VCaP (cell line): ENCODE measurements around the gene CAPN12.

ENCODE experiments used
- H3K27ac ChIP-seq: fragments of 450-650 bp; 2 replicates; pipeline ENCODE4 v1.5.1; 2017
- TF ChIP-seq, protein P1 (sequence below): fragments of 450-650 bp; conservative IDR thresholded peaks from 2 replicates; pipeline ENCODE4 v1.5.1; 2017; ENCODE audit warnings: mild to moderate bottlenecking, moderate library complexity

Gene CAPN12

DNA sequence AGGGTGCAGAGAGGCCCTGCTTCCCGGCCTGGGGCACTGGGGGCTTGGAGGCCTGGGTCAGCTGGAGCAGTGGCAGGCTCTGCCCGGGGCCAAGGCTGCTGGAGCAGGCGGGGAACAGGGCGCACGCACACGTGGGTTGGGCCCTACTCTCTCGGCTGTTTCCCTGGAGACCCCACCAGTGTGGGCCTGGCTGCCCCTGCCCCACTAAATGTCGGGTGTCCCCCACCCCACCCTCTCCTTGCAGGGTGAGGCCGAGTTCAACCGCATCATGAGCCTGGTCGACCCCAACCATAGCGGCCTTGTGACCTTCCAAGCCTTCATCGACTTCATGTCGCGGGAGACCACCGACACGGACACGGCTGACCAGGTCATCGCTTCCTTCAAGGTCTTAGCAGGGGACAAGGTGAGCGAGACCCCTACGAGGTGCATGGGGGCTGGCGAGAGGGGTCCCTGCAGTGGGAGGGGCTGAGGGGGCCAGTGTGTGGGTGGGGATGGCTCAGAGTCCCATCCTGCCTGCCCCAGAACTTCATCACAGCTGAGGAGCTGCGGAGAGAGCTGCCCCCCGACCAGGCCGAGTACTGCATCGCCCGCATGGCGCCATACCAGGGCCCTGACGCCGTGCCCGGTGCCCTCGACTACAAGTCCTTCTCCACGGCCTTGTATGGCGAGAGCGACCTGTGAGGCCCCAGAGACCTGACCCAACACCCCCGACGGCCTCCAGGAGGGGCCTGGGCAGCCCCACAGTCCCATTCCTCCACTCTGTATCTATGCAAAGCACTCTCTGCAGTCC, 15.3 kb downstream of the CAPN12 start:
- no peak overlapping the region for H3K27ac ChIP-seq
- TF ChIP-seq, protein P1, sequence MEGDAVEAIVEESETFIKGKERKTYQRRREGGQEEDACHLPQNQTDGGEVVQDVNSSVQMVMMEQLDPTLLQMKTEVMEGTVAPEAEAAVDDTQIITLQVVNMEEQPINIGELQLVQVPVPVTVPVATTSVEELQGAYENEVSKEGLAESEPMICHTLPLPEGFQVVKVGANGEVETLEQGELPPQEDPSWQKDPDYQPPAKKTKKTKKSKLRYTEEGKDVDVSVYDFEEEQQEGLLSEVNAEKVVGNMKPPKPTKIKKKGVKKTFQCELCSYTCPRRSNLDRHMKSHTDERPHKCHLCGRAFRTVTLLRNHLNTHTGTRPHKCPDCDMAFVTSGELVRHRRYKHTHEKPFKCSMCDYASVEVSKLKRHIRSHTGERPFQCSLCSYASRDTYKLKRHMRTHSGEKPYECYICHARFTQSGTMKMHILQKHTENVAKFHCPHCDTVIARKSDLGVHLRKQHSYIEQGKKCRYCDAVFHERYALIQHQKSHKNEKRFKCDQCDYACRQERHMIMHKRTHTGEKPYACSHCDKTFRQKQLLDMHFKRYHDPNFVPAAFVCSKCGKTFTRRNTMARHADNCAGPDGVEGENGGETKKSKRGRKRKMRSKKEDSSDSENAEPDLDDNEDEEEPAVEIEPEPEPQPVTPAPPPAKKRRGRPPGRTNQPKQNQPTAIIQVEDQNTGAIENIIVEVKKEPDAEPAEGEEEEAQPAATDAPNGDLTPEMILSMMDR: no peak

DNA sequence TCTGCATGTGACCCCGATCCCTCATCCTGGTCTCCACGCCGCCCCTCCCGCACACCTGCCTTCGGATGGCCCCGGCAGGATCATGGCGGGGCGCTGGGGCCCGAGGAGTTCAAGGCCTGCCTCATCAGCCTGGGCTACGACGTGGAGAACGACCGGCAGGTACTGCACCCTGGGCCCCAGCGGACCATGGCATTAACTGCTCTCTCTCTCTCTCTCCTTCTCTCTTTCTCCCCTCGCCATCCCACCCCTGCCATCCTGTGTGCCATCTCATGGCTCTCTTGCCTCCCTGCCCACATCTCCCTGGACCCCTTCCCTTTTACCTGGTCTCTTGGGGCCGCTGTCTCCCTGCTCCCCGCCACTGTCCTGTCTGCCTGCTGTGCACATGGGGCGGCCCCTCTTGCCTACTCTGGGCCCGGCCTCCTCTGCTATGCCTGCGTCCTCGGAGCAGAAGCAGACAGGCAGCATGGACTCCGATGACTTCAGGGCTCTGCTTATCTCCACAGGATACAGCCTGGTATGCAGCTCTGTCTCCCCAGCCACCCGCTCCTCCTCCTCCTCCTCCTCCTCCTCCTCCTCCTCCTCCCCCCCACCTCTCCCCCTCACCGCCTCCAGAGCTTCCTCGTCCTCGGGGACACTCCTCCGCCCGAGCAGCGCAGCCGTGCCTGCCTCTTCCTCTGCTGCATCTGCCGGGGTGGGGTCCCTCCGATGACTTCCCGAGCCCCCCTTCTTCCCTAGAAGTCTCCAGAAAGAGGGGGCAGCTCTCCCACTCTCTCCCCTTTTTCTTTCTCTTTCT, 16.2 kb downstream of the CAPN12 start:
- H3K27ac ChIP-seq: no peak overlapping the region
- TF ChIP-seq, protein P1: no peak

DNA sequence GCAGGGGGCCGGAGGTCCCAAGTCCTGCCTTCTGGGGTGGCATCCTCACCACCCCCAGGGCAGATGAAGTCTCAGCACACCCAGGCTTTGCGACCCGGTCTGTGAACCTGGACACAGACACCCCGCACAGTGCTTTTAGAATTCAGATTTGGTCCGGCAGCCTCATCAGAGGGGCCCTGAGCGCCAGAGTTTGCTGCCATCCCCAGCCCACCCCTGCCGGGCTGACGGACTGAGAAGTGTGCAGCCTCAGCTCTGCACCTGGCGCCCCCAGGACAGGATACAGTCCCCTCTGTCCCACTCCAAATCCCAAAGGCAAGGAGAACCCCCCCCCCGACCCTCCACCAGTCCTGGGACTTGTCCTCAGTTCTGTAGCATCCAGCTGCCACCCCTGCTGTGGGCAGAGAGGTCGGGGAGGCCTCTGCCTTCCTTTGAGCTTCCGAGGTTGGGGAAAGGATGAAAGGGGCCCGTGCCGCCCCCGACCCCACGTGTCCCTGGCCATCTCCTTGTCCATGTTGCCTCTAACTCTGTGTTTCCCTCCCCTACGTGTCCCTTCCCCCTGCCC, 16.9 kb downstream of the CAPN12 start:
- H3K27ac ChIP-seq: no peak overlapping the region
- TF ChIP-seq, protein P1: no peak

DNA sequence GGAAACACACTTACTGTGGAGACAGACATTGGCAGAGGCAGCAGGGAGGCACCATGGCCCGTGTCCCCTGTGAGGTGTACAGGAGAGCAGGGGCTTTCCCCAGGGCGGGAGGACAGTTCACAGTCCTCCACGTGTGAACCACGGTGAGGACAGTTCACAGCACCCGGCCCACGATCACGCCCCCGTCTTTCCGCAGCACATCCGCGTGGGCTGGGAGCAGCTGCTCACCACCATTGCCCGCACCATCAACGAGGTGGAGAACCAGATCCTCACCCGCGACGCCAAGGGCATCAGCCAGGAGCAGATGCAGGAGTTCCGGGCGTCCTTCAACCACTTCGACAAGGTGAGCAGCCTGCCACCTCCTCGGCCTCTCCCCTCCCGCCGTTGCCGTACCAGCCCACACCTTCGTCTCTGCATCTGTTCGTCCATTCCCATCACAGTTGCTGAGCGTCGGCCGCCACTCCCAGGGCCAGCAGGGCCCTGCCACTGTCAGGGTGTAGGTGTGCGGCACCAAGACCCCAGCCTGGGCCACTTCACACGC, 17.4 kb downstream of the CAPN12 start:
- TF ChIP-seq, protein P1: no peak
- no peak overlapping the region for H3K27ac ChIP-seq

DNA sequence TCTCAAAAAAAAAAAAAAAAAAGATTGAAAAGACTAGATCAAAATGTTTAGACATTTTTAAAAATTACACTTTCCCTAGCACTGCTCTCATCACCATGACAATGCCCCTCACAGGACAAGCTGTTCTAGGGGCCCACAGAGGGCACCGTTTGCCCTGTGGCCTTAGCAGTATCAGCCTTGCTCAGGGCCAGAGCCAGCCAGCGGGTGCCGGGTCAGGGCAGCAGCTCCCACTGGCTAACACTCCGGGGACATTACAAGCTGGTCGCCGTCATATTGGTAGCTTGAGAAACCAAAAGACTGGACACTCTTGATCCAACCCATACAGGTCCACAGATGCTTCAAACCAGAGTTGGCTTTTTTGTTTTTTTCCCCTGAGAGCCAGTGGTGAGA, 18.0 kb downstream of the CAPN12 start:
- TF ChIP-seq, protein P1: no peak
- H3K27ac ChIP-seq: no peak overlapping the region

DNA sequence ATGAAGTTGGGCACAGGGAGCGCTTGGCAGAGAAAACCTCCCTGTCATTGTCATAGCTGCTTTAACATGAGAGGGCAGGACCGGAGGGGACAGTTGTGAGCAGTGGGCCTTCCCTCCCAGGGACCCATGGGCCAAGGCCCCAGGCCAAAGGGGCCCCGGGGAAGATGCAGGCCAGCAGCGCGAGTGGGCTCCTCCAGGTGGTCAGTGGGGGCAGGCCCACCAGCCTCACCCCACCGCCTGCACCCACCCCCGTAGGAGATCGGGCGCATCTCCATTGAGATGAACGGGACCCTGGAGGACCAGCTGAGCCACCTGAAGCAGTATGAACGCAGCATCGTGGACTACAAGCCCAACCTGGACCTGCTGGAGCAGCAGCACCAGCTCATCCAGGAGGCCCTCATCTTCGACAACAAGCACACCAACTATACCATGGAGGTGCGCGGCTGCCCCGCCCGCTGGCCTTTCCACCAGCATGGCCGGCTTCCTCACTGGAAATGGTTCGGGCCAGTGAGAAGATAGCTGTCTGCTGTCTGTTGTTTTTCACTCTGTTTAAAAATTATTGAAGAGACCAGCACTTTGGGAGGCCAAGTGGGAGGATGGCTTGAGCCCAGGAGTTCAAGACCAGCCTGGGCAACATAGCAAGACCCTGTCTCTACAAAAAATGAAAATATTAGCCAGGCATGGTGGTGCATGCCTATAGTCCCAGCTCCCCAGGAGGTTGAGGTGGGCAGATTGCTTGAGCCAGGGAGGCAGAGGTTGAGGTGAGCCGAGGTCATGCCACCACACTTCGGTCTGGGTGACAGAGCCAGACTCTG, 18.6 kb downstream of the CAPN12 start:
- TF ChIP-seq, protein P1: no peak
- no peak overlapping the region for H3K27ac ChIP-seq
